D721Med (cell line): ENCODE results near the gene AIRE.

Experiments
- DNase-seq: peaks from one replicate; pipeline ENCODE4 v3.0.0; 2011; ENCODE audit warnings: low spot score; ENCODE audit not compliant: insufficient read length
- FAIRE-seq: peaks from 2 replicates; lab custom pipeline; 2011; peaks lifted over from hg19 to GRCh38; lab: Jason Lieb, UNC
- TF ChIP-seq, protein P1 (sequence below): IDR thresholded peaks from 2 replicates; pipeline ENCODE4 v1.5.1; 2012; ENCODE audit warnings: mild to moderate bottlenecking, control low read depth; ENCODE audit not compliant: insufficient read depth; ENCODE audit errors: missing control alignments

Gene AIRE

DNA sequence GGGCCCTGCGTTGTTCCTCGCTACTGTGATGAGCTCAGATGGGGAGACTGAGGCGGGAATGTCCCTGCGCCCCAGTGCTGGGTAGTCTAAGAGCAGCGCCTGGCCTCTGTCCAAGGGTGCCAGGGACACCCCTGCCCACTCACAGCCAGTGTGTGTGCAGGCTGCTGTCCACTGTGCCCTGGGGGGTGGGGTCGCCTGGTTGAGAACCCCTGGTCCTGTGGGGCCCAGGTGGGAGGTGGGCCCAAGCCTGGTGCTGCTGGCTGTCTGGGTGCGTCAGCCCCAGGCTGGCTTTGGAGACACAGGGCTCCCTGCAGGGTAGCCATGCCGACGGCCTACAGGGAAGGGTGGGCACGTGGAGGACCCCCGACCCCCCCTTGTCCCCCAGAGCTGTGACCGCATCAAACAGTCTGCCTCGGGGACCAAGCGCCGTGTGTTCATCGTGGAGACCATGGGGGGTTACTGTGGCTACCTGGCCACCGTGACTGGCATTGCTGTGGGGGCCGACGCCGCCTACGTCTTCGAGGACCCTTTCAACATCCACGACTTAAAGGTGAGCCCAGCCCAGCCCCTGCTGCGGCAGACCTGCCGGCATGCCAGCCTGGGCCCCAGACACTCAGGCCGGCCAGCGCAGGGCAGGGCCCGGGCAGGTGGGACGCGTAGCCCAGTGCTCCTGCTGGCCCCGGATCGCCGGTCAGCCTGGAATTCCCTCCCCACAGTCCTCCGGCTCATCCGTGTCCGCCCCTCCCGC, 38.6 kb downstream of the AIRE start:
- FAIRE-seq = no peak
- DNase-seq = no peak
- TF ChIP-seq, protein P1, sequence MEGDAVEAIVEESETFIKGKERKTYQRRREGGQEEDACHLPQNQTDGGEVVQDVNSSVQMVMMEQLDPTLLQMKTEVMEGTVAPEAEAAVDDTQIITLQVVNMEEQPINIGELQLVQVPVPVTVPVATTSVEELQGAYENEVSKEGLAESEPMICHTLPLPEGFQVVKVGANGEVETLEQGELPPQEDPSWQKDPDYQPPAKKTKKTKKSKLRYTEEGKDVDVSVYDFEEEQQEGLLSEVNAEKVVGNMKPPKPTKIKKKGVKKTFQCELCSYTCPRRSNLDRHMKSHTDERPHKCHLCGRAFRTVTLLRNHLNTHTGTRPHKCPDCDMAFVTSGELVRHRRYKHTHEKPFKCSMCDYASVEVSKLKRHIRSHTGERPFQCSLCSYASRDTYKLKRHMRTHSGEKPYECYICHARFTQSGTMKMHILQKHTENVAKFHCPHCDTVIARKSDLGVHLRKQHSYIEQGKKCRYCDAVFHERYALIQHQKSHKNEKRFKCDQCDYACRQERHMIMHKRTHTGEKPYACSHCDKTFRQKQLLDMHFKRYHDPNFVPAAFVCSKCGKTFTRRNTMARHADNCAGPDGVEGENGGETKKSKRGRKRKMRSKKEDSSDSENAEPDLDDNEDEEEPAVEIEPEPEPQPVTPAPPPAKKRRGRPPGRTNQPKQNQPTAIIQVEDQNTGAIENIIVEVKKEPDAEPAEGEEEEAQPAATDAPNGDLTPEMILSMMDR = no peak

GRCh38 chr21:44324854-44325107, 39.1 kb downstream of the AIRE start:
- TF ChIP-seq, protein P1 = no peak
- no peak for DNase-seq
- FAIRE-seq = no peak

DNA sequence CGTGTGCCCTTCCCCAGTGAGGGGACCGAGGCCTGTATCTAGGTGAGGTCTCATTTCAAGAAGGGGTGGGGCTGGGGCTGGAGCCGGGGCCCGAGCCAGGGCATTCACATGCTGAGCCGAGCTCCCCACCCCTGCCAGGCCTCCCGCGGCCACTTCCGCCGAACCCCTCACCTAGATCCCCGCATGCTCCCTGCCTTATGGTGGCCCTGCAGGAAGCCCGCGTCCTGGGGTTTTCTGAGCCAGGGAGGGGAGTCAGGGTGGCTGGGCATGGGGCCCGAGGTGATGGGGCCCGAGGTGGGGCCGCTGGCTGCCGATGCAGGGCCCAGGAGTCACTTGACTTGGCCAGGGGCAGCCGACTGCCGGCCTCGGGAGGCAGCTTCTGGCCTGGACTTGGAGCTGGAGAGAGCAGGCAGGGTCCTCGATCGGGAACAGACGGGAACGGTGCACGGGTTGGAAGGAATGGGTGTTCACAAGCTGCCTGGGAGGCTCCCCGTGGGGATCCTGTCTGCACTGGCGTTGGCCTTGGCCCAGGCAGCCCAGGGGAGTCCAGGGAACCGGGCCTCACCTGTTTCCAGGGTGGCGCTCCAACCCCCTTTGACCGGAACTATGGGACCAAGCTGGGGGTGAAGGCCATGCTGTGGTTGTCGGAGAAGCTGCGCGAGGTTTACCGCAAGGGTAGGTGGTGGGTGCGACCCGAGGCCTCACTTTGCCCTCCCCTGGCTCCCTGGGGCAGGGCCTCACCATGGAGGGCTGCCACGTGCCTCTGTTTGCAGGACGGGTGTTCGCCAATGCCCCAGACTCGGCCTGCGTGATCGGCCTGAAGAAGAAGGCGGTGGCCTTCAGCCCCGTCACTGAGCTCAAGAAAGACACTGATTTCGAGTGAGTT, 40.0 kb downstream of the AIRE start:
- no peak for FAIRE-seq
- TF ChIP-seq, protein P1 = no peak

GRCh38 chr21:44326272-44326647, 40.6 kb downstream of the AIRE start:
- DNase-seq = no peak
- no peak for FAIRE-seq
- TF ChIP-seq, protein P1 = no peak

More for the DNA sequence above, 40.0 kb downstream of the AIRE start:
- DNase-seq = no peak

DNA sequence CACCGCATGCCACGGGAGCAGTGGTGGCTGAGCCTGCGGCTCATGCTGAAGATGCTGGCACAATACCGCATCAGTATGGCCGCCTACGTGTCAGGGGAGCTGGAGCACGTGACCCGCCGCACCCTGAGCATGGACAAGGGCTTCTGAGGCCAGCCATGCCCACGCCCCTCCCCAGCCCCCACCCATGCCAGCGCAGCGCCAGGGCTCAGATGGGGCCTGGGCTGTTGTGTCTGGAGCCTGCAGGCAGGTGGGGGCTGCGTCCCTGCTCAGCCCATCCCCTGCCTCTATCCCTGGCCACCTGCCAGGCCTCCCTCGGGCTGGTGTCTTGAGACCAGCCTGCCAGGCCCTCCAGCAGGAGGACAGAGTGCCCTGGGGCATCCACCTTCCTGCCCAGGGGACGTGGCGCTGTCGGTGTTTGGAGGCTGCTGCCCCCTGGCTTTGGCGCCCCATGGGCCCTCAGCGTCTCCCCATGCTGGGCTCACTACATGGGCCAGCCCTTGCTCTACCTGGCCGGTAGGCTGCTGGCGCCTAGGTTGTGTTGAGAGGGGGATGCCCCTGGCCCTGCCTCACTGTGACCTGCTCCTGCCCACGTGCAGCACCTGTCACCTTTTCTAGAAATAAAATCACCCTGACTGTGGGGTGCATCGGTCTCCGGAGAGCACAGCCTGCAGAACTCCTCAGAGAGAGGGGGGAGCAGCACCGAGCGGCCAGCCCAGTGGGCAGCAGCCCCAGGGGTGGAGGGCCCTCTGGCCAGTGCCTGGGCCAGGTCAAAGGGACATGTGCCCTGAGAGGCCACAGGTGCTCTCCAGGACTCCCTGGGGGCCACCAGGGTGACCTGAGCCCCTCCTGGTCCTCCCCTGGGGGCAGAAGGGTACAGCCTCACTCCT, 41.3 kb downstream of the AIRE start:
- no peak for FAIRE-seq
- no peak for DNase-seq
- TF ChIP-seq, protein P1 = no peak

DNA sequence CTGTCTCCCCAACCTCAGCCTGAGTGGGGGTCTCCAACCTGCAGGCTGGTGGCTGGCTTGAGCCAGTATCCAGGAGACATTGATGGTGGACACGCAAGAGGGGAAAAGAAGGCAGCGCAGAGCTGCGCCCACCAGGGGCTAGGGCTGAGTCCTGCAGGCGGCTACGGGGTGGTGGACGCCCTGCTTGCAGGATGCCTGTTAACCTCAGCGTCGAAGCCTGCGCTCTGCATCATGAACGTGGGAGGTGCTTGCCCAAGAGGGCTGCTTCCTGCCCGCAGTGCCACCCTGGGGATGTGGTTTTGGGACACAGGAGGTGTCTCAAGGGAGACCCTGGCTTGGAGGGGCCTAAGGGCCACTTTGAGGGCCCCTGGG, 41.9 kb downstream of the AIRE start:
- TF ChIP-seq, protein P1 = no peak
- no peak for DNase-seq
- no peak for FAIRE-seq
